ENCODE data around the gene GASK1B.

GRCh38 chr4:158169506-158169905 lies 3.3 kb downstream of the GASK1B start:
- TF ChIP-seq CTCF (IDR thresholded peaks at IDR 0.05) (no peak), EP300 (IDR thresholded peaks at IDR 0.05) (no peak)

Data from ovary (tissue), 3 donors.